COLO829 (cell line): ENCODE data around the gene BLVRB.
A peak's percentile ranks its signal among the peaks of the same experiment; 100 is the strongest.

ENCODE experiments used
- DNase-seq: peaks from one replicate; pipeline ENCODE4 v3.0.0; 2012; ENCODE audit warnings: low spot score

The BLVRB gene

GRCh38 chr19:40403262-40403984 lies 62.1 kb downstream of the BLVRB start:
- peak; percentile 93 for DNase-seq

GRCh38 chr19:40400559-40400958 lies 65.0 kb downstream of the BLVRB start:
- DNase-seq = no peak

GRCh38 chr19:40398417-40399131 lies 67.0 kb downstream of the BLVRB start:
- peak; percentile 70 for DNase-seq
